Muscle layer of colon (tissue), 2 donors: ENCODE results near the gene MAP3K21.

Source experiments
- H3K27ac ChIP-seq: one replicate; pipeline ENCODE4 v1.7.0; 2013; ENCODE audit warnings: low read depth, mild to moderate bottlenecking, low read length, moderate library complexity
- H3K27me3 ChIP-seq, 2 donors: one replicate each; pipeline ENCODE4 v1.7.0; 2013; ENCODE audit warnings: low read length in 2 of 2, mild to moderate bottlenecking in 2 of 2; ENCODE audit not compliant: insufficient read depth in 2 of 2, control insufficient read depth in 1 of 2
- H3K36me3 ChIP-seq: one replicate; pipeline ENCODE4 v1.7.0; 2013; ENCODE audit warnings: mild to moderate bottlenecking, low read length; ENCODE audit not compliant: insufficient read depth
- H3K4me1 ChIP-seq: one replicate; pipeline ENCODE4 v1.7.0; 2013; ENCODE audit warnings: mild to moderate bottlenecking, low read length; ENCODE audit not compliant: insufficient read depth
- H3K4me3 ChIP-seq, 2 donors: one replicate each; pipeline ENCODE4 v1.7.0; 2013; ENCODE audit warnings: low read length in 2 of 2, low read depth in 1 of 2, mild to moderate bottlenecking in 1 of 2, moderate library complexity in 1 of 2
- H3K9ac ChIP-seq: one replicate; pipeline ENCODE4 v1.7.0; 2013; ENCODE audit warnings: low read length
- H3K9me3 ChIP-seq: one replicate; pipeline ENCODE4 v1.7.0; 2013; ENCODE audit warnings: mild to moderate bottlenecking, low read length
- donor health status: abdominal sarcoma.
- donor health status: Adenocarcinoma of cecum.

MAP3K21 gene

GRCh38 chr1:233427907-233428306 lies 100.4 kb downstream of the MAP3K21 start:
- H3K9ac ChIP-seq: no peak overlapping the region
- no peaks in the 10 kb centered on the region for H3K9me3 ChIP-seq
- no peaks in the 10 kb centered on the region for H3K4me1 ChIP-seq
- no peaks in the 10 kb centered on the region for H3K27me3 ChIP-seq
- H3K4me3 ChIP-seq: no peak overlapping the region
- no peak overlapping the region for H3K27ac ChIP-seq
- no peaks in the 10 kb centered on the region for H3K36me3 ChIP-seq

DNA sequence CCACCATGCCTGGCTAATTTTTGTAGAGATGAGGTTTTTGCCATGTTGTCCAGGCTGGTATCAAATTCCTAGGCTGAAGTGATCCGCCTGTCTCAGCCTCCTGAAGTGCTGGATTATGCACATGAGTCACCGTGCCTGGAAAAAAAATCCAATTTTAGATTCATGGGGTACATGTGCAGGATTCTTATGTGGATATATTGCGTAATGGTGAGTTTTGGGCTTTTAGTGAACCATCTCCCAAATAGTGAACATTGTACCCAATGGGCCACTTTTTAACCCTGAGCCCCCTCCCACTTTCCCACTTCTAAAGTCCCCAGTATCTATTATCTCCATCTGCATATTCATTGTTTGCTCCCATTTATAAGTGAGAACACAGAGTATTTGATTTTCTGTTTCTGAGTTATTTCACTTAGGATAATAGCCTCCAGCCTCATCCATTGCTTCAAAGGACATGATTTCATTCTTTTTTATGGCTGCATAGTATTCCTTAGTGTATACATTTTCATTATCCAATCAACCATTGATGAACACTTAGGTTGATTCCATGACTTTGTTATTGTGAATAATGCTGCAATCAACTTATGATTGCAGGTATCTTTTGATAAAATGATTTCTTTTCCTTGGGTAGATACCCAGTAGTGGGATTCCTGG lies 104.4 kb downstream of the MAP3K21 start:
- no peak overlapping the region for H3K9ac ChIP-seq
- no peak overlapping the region for H3K27ac ChIP-seq
- no peak overlapping the region for H3K4me3 ChIP-seq
- no peaks in the 10 kb centered on the region for H3K27me3 ChIP-seq
- no peaks in the 10 kb centered on the region for H3K36me3 ChIP-seq
- H3K4me1 ChIP-seq: no peaks in the 10 kb centered on the region
- no peaks in the 10 kb centered on the region for H3K9me3 ChIP-seq

- H3K4me3 ChIP-seq: no peak overlapping the region
- H3K9ac ChIP-seq: no peak overlapping the region
- H3K27me3 ChIP-seq: no peaks in the 10 kb centered on the region
- no peaks in the 10 kb centered on the region for H3K36me3 ChIP-seq
- H3K27ac ChIP-seq: no peak overlapping the region
- H3K4me1 ChIP-seq: no peaks in the 10 kb centered on the region
- no peaks in the 10 kb centered on the region for H3K9me3 ChIP-seq
Observed at GRCh38 chr1:233432916-233433315, 105.4 kb downstream of the MAP3K21 start.

DNA sequence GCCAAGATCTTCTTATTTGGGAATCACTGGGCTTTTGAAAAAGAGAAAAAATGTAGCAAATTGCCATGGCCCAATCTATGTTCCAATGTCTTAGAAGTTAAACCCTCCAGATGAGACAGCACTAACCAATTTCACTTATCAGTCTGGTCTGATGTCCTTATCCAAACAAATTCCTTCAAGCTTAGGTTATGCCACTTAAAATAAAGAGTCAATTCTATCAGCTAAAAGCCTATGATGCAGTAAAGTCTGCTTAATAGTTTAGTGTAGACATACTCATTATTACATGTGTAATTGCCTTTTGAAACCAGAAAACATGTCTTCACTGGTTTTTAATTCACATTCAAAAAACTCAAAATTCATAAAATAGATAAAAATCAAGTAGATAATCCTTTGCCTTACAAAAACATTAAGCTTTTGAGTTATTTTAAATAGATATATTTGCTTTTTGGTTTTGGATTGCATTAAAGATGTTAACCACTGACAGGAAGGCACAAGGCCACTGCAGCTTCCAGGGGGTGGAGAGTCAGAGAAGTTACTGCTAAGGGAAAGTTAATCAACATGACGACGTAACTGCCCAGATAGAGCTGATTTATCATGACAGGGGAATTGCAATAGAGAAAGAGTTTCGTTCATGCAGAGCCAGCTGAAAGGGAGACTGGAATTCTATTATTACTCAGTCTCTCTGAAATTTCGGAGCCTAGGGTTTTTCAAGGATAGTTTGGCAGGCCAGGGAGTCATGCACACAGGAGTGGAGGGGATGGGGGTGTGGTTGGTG lies 106.1 kb downstream of the MAP3K21 start:
- Histone ChIP-seq H3K4me1 (no peaks in the 10 kb centered on the region), H3K27me3 (no peaks in the 10 kb centered on the region), H3K9me3 (no peaks in the 10 kb centered on the region), H3K4me3 (no peak overlapping the region), H3K9ac (no peak overlapping the region), H3K36me3 (no peaks in the 10 kb centered on the region), H3K27ac (no peak overlapping the region)
